HCT116 (cell line): ENCODE measurements around the gene MAP3K12. TPM values are rescaled to one million over a fixed set of nuclear protein-coding genes. Genes with fewer than 3 reads are reported as not detected.

Source experiments
- ATAC-seq: fragments of 200-7000 bp; cut with Tn5 transposase; 2 replicates; pipeline ENCODE4 v1.9.1; 2020; ENCODE audit warnings: mild to moderate bottlenecking, moderate library complexity
- BruUV-seq: library from RNA; stranded (reverse); fragments of 400-500 nt; replicated peaks from 2 replicates; lab custom pipeline; 2021; lab: Mats Ljungman, UMichigan
- CTCF ChIA-PET: fragments of 300-600 bp; sonication (Branson Sonifier 250); formaldehyde crosslinking; loops from one replicate; lab custom pipeline; 2021; ENCODE audit warnings: antibody characterized with exemption; lab: Charles Lee
- POLR2A ChIA-PET: fragments of 300-600, 350-600 bp; sonication (Branson Sonifier 250); formaldehyde crosslinking; loops from one replicate; lab custom pipeline; 2021; ENCODE audit warnings: antibody characterized with exemption; lab: Charles Lee
- RAD21 ChIA-PET, 2 experiments: fragments of 300-600 bp; sonication (Branson Sonifier 250); formaldehyde crosslinking; loops; one replicate each; lab custom pipeline; 2023; ENCODE audit warnings: low total read pairs in 2 of 2; ENCODE audit not compliant: uncharacterized antibody in 2 of 2, unreplicated experiment in 2 of 2, low non-redundant PET in 1 of 2; lab: Charles Lee
- DNase-seq: peaks from one replicate; pipeline ENCODE4 v3.0.0-alpha.2; 2010; ENCODE audit warnings: low read depth, low spot score
- H2AFZ ChIP-seq: fragments of 200-600 bp; shearing (Covaris generic), sonication (generic); 2 replicates; pipeline ENCODE4 v1.6.1; 2017; ENCODE audit warnings: low read depth, mixed run types, mixed read lengths, antibody characterized with exemption, low read length; ENCODE audit not compliant: poor library complexity, severe bottlenecking
- H3K27ac ChIP-seq: 2 replicates; pipeline ENCODE4 v1.5.1; 2012; ENCODE audit warnings: low read depth, low read length
- H3K27me3 ChIP-seq: fragments of 200-600 bp; sonication (generic); 2 replicates; pipeline ENCODE4 v1.6.1; 2016; ENCODE audit warnings: mixed run types, low read length, mixed read lengths; ENCODE audit not compliant: insufficient read depth
- H3K36me3 ChIP-seq, 2 experiments: fragments of 200-500 bp in 1 of 2; fragments of 200-600 bp in 1 of 2; sonication (Bioruptor generic) in 1 of 2; sonication (generic) in 1 of 2; 2 replicates each; pipeline versions ENCODE4 v1.5.1 to v1.6.1; 2014 to 2016; ENCODE audit warnings: low read length in 2 of 2, inconsistent platforms in 1 of 2, mixed read lengths in 1 of 2, mixed run types in 1 of 2; ENCODE audit not compliant: insufficient read depth in 2 of 2, control insufficient read depth in 1 of 2
- H3K4me1 ChIP-seq, 2 experiments: fragments of 200-600 bp in 1 of 2; sonication (generic) in 1 of 2; 2 replicates each; pipeline versions ENCODE4 v1.5.1 to v1.6.1; 2012 to 2017; ENCODE audit warnings: low read length in 2 of 2, inconsistent platforms in 1 of 2, mild to moderate bottlenecking in 1 of 2, mixed read lengths in 1 of 2, mixed run types in 1 of 2, moderate library complexity in 1 of 2; ENCODE audit not compliant: insufficient read depth in 2 of 2, control insufficient read depth in 1 of 2
- H3K4me2 ChIP-seq: fragments of 200-600 bp; sonication (generic); 2 replicates; pipeline ENCODE4 v1.6.1; 2017; ENCODE audit warnings: mixed run types, low read length, mixed read lengths
- H3K4me3 ChIP-seq, 2 experiments: fragments of 200-600 bp in 1 of 2; sonication (generic) in 1 of 2; replicated peaks in 1 of 2; 2 replicates each; pipeline ENCODE4 v1.5.1; 2011 to 2016; ENCODE audit warnings: low read length in 2 of 2, control low read depth in 1 of 2, low read depth in 1 of 2, mild to moderate bottlenecking in 1 of 2, mixed read lengths in 1 of 2, mixed run types in 1 of 2
- H3K79me2 ChIP-seq: fragments of 200-600 bp; sonication (generic); 2 replicates; pipeline ENCODE4 v1.6.1; 2017; ENCODE audit warnings: mild to moderate bottlenecking, mixed run types, low read length, moderate library complexity, mixed read lengths; ENCODE audit not compliant: insufficient read depth
- H3K9ac ChIP-seq: fragments of 200-600 bp; sonication (generic); 2 replicates; pipeline ENCODE4 v1.6.1; 2016; ENCODE audit warnings: low read length, mixed read lengths
- H3K9me2 ChIP-seq: fragments of 200-600 bp; sonication (generic), shearing (Covaris generic); 2 replicates; pipeline ENCODE4 v1.6.1; 2017; ENCODE audit warnings: mixed run types, mild to moderate bottlenecking, moderate library complexity; ENCODE audit not compliant: insufficient read depth
- H3K9me3 ChIP-seq, 2 experiments: fragments of 200-500 bp in 1 of 2; fragments of 200-600 bp in 1 of 2; sonication (Bioruptor generic) in 1 of 2; sonication (generic) in 1 of 2; 2 replicates each; pipeline ENCODE4 v1.6.1; 2014 to 2017; ENCODE audit warnings: low read length in 2 of 2, mixed read lengths in 2 of 2, inconsistent platforms in 1 of 2, low read depth in 1 of 2, mild to moderate bottlenecking in 1 of 2, mixed run types in 1 of 2, moderate library complexity in 1 of 2; ENCODE audit not compliant: control insufficient read depth in 1 of 2, insufficient read depth in 1 of 2
- H4K20me1 ChIP-seq: fragments of 200-600 bp; sonication (generic), shearing (Covaris generic); 2 replicates; pipeline ENCODE4 v1.6.1; 2017; ENCODE audit warnings: mixed run types, mild to moderate bottlenecking, moderate library complexity; ENCODE audit not compliant: insufficient read depth
- EGR1 ChIP-seq: IDR thresholded peaks from 2 replicates; pipeline ENCODE4 v1.6.1; 2012; ENCODE audit warnings: low read depth
- ELF1 ChIP-seq: IDR thresholded peaks from 2 replicates; pipeline ENCODE4 v1.6.1; 2012; ENCODE audit warnings: low read depth, borderline replicate concordance
- EZH2 ChIP-seq: fragments of 200-600 bp; sonication (generic); IDR thresholded peaks from 2 replicates; pipeline ENCODE4 v1.6.1; 2017; ENCODE audit warnings: antibody characterized with exemption, mixed run types
- EZH2phosphoT487 ChIP-seq: fragments of 200-600 bp; IDR thresholded peaks from 2 replicates; pipeline ENCODE4 v1.6.1; 2018; ENCODE audit warnings: antibody characterized with exemption, borderline replicate concordance
- JUND ChIP-seq: IDR thresholded peaks from 2 replicates; pipeline ENCODE4 v1.6.1; 2012
- POLR2A ChIP-seq: IDR thresholded peaks from 2 replicates; pipeline ENCODE4 v1.7.0; 2011; ENCODE audit warnings: borderline replicate concordance; ENCODE audit not compliant: insufficient read depth, insufficient read length; ENCODE audit errors: extremely low read depth
- POLR2AphosphoS5 ChIP-seq: IDR thresholded peaks from 2 replicates; pipeline ENCODE4 v1.6.1; 2011; ENCODE audit warnings: mild to moderate bottlenecking, low read depth, low read length, moderate library complexity
- RAD21 ChIP-seq: IDR thresholded peaks from 2 replicates; pipeline ENCODE4 v1.6.1; 2012; ENCODE audit warnings: low read depth, mild to moderate bottlenecking
- SIN3A ChIP-seq: IDR thresholded peaks from 2 replicates; pipeline ENCODE4 v1.6.1; 2012; ENCODE audit warnings: low read depth
- SP1 ChIP-seq: IDR thresholded peaks from 2 replicates; pipeline ENCODE4 v1.6.1; 2012; ENCODE audit warnings: low read depth
- SRF ChIP-seq: IDR thresholded peaks from 2 replicates; pipeline ENCODE4 v1.6.1; 2012; ENCODE audit warnings: low read depth
- TCF7L2 ChIP-seq: IDR thresholded peaks from 2 replicates; pipeline ENCODE4 v1.7.0; 2011; ENCODE audit warnings: borderline replicate concordance, inconsistent platforms; ENCODE audit not compliant: insufficient read depth, insufficient read length; ENCODE audit errors: extremely low read depth
- ZBTB33 ChIP-seq: IDR thresholded peaks from 2 replicates; pipeline ENCODE4 v1.6.1; 2011; ENCODE audit warnings: mild to moderate bottlenecking, low read length, moderate library complexity; ENCODE audit not compliant: insufficient replicate concordance; ENCODE audit errors: extremely low read depth
- ZFX ChIP-seq: fragments of 450-650 bp; IDR thresholded peaks from 2 replicates; pipeline ENCODE4 v1.6.1; 2017
- intact Hi-C: fragments of 100-400 bp; cut with micrococcal nuclease; formaldehyde crosslinking; loops from 2 replicates; pipeline ENCODE4 v1.10.0; 2022
- total RNA-seq: library from RNA; stranded (reverse); gene quantifications from one replicate; pipeline ENCODE4 v1.2.1, GENCODE V29; 2021; ENCODE audit not compliant: unreplicated experiment
- TF ChIP-seq, protein P1 (sequence below): IDR thresholded peaks from 2 replicates; pipeline ENCODE4 v1.6.1; 2012
- TF ChIP-seq, protein P2 (sequence below): IDR thresholded peaks from 2 replicates; pipeline ENCODE4 v1.6.1; 2012
- TF ChIP-seq, protein P3 (sequence below), 3 experiments: fragments of 200-600 bp in 1 of 3; sonication (generic) in 1 of 3; IDR thresholded peaks in 2 of 3; conservative IDR thresholded peaks in 1 of 3; 2 replicates each; pipeline ENCODE4 v1.5.1; 2012 to 2017; ENCODE audit warnings: low read depth in 2 of 3, low read length in 2 of 3, antibody characterized with exemption in 1 of 3, borderline replicate concordance in 1 of 3, control low read depth in 1 of 3, mild to moderate bottlenecking in 1 of 3, mixed read lengths in 1 of 3, mixed run types in 1 of 3, moderate library complexity in 1 of 3; ENCODE audit not compliant: insufficient read depth in 1 of 3

MAP3K12 gene
- total RNA-seq, 1 experiment from 2014 or later: 16.3 TPM

GRCh38 chr12:53452159-53453077 is 46.8 kb downstream of the MAP3K12 start:
- Histone ChIP-seq H3K79me2 (peaks cover 56% of the 10 kb centered on the region), H3K4me2 (peak overlapping the region; percentile 75), H3K27ac (peak overlapping the region; percentile 96), H4K20me1 (peaks cover 39% of the 10 kb centered on the region; the same call in 1 of the 2 replicates), H3K36me3 (peaks cover 36 to 47% of the 10 kb centered on the region in 2 experiments), H3K4me1 (peaks cover 0 to 14% of the 10 kb centered on the region in 2 experiments; a peak in 3 of 4 replicates), H3K9ac (peak overlapping the region; percentile 98), H3K9me3 (no peaks in the 10 kb centered on the region), H3K27me3 (no peaks in the 10 kb centered on the region), H3K9me2 (no peaks in the 10 kb centered on the region), H2AFZ (no peak overlapping the region), H3K4me3 (peak overlapping the region; percentile 76 to 79)
- peak; percentile 64 for DNase-seq
- CTCF ChIA-PET: no interaction called here
- intact Hi-C loops: loop anchor here (5.0 kb wide), 1 partner anchor 70 kb away; the partner anchor contains the start of gene SP1
- no TSS peak for BruUV-seq
- POLR2A ChIA-PET: interaction anchor here (0.7 to 1.3 kb wide), 3 partner anchors 11 to 834 kb away, joined by 3 read pairs; no protein-coding TSS in a partner anchor
- RAD21 ChIA-PET: interaction anchor here in 1 of 2 experiments (0.7 kb wide), 1 partner anchor 58 kb away, joined by 4 read pairs; no protein-coding TSS in a partner anchor
- ATAC-seq: peak; percentile 68
- TF ChIP-seq JUND (no peak), ZBTB33 (peak; percentile 31), SIN3A (no peak), SP1 (no peak; the same call in 1 of the 2 replicates), EZH2phosphoT487 (no peak), EGR1 (0 out of 2 replicates have a peak, but pooled peaks have one; percentile 26), ZFX (peak; percentile 100), EZH2 (no peak), RAD21 (0 out of 2 replicates have a peak, but pooled peaks have one; percentile 21), TCF7L2 (peak; percentile 54), ELF1 (no peak), SRF (no peak), POLR2A (peak; percentile 5), POLR2AphosphoS5 (0 out of 2 replicates have a peak, but pooled peaks have one; percentile 31)
- TF ChIP-seq, protein P1, sequence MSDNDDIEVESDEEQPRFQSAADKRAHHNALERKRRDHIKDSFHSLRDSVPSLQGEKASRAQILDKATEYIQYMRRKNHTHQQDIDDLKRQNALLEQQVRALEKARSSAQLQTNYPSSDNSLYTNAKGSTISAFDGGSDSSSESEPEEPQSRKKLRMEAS: peak; percentile 13; the same call in 1 of the 2 replicates
- TF ChIP-seq, protein P2, sequence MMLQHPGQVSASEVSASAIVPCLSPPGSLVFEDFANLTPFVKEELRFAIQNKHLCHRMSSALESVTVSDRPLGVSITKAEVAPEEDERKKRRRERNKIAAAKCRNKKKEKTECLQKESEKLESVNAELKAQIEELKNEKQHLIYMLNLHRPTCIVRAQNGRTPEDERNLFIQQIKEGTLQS: no peak
- TF ChIP-seq, protein P3, sequence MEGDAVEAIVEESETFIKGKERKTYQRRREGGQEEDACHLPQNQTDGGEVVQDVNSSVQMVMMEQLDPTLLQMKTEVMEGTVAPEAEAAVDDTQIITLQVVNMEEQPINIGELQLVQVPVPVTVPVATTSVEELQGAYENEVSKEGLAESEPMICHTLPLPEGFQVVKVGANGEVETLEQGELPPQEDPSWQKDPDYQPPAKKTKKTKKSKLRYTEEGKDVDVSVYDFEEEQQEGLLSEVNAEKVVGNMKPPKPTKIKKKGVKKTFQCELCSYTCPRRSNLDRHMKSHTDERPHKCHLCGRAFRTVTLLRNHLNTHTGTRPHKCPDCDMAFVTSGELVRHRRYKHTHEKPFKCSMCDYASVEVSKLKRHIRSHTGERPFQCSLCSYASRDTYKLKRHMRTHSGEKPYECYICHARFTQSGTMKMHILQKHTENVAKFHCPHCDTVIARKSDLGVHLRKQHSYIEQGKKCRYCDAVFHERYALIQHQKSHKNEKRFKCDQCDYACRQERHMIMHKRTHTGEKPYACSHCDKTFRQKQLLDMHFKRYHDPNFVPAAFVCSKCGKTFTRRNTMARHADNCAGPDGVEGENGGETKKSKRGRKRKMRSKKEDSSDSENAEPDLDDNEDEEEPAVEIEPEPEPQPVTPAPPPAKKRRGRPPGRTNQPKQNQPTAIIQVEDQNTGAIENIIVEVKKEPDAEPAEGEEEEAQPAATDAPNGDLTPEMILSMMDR (IDR thresholded peaks at IDR 0.05 in 2 of 3, conservative IDR thresholded peaks at IDR 0.05 in 1 of 3; ENCODE audit: borderline replicate concordance in 1 of 3, insufficient read depth in 1 of 3, low read depth in 2 of 3, low read length in 2 of 3): peak; percentile 30 to 63 (median 52); a peak in 5 of 6 replicates
